ENCODE data around the gene BBS4. TPM values are rescaled to one million over a fixed set of nuclear protein-coding genes. Genes with fewer than 3 reads are reported as not detected.

Gene BBS4
- total RNA-seq, 1 donor from 2014 or later = 17.7 TPM

DNA sequence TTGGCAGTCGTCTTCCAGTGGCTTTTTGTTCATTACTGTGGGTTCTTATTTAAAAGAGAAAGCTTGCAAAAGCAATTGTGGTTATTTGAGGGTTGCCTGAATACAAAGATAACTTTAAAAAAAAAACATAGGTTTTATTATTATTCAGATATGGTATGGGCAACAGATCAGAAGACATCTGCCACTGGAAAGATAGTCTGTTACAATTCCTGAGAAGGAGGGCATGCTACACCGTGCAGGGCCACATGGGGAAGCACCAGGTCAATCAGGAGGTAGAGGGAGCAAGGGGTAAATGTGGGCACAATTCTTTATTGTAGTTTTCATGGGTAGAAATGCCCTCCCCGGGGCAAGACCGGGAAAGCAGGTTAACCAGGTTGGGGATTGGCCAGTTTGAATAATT is 46.5 kb downstream of the BBS4 start:
- Mint-ChIP-seq H3K27me3 (ENCODE audit: unreplicated experiment) (no peaks in the 10 kb centered on the region), H3K36me3 (ENCODE audit: unreplicated experiment) (no peaks in the 10 kb centered on the region), H3K4me1 (ENCODE audit: low read depth, unreplicated experiment) (no peaks in the 10 kb centered on the region), H3K9me3 (ENCODE audit: unreplicated experiment) (no peaks in the 10 kb centered on the region), H3K27ac (ENCODE audit: unreplicated experiment) (no peak overlapping the region), H3K4me3 (ENCODE audit: unreplicated experiment) (no peak overlapping the region)
- TF ChIP-seq, protein P1, sequence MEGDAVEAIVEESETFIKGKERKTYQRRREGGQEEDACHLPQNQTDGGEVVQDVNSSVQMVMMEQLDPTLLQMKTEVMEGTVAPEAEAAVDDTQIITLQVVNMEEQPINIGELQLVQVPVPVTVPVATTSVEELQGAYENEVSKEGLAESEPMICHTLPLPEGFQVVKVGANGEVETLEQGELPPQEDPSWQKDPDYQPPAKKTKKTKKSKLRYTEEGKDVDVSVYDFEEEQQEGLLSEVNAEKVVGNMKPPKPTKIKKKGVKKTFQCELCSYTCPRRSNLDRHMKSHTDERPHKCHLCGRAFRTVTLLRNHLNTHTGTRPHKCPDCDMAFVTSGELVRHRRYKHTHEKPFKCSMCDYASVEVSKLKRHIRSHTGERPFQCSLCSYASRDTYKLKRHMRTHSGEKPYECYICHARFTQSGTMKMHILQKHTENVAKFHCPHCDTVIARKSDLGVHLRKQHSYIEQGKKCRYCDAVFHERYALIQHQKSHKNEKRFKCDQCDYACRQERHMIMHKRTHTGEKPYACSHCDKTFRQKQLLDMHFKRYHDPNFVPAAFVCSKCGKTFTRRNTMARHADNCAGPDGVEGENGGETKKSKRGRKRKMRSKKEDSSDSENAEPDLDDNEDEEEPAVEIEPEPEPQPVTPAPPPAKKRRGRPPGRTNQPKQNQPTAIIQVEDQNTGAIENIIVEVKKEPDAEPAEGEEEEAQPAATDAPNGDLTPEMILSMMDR (IDR thresholded peaks at IDR 0.05; ENCODE audit: partially characterized antibody, unreplicated experiment) = no peak
- DNase-seq = no peak

DNA sequence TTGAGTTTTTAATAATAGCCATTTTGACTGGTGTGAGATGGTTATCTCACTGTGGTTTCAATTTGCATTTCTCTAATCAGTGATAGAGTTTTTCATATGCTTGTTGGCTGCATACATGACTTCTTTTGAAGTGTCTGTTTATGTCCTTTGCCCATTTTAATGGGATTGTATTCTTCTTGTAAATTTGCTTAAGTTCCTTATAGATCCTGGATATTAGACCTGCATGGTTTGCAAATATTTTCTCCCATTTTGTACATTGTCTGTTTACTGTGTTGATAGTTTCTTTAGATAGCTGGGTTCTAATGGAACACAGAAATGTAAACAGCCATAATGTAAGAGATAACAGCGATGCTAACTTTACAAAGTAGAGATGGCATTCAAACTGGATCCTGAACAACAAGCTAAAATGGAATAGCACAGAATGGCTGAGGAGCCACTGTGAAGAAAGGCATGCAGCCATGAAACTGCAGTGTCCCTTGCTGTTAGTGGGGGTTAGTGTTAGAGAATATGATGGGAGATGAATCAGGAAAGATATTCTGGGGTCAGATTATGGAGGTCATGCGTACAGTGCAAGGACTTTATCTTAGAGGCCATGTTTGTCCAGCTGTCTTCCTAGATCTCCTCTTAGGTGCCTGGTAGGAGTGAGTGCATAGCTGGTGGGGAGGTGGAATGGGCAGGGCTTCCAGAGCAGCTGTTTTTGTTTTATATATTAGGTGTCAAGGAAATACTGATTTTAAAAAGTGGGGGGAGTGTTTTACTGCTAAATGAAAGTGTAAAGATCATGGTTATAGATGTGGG is 48.1 kb downstream of the BBS4 start:
- no peak for DNase-seq
- TF ChIP-seq, protein P1 (IDR thresholded peaks at IDR 0.05; ENCODE audit: partially characterized antibody, unreplicated experiment) = no peak
- Mint-ChIP-seq H3K27ac (ENCODE audit: unreplicated experiment) (no peak overlapping the region), H3K4me1 (ENCODE audit: low read depth, unreplicated experiment) (no peaks in the 10 kb centered on the region), H3K36me3 (ENCODE audit: unreplicated experiment) (no peaks in the 10 kb centered on the region), H3K27me3 (ENCODE audit: unreplicated experiment) (peaks cover 2% of the 10 kb centered on the region), H3K9me3 (ENCODE audit: unreplicated experiment) (no peaks in the 10 kb centered on the region), H3K4me3 (ENCODE audit: unreplicated experiment) (no peak overlapping the region)

DNA sequence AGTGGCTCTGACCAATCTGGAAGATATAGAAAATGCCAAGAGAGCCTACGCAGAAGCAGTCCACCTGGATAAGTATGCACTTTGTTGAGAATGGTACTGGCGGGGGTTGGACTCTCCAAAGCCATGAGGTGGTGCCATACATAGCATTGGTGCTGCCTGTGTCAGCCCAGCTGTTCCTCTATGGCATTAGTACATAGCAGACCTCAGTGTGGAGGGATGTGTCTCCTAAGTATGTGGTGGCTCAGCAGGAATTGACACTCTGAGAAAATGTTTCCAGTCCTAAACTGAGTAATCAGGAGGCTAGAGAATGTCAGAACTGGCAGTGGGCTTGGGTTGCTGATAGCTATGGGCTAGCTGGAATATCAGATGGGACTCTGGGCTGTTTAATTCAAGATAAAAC is 49.1 kb downstream of the BBS4 start:
- Mint-ChIP-seq H3K4me1 (ENCODE audit: low read depth, unreplicated experiment) (no peaks in the 10 kb centered on the region), H3K36me3 (ENCODE audit: unreplicated experiment) (no peaks in the 10 kb centered on the region), H3K27ac (ENCODE audit: unreplicated experiment) (no peak overlapping the region), H3K9me3 (ENCODE audit: unreplicated experiment) (no peaks in the 10 kb centered on the region), H3K27me3 (ENCODE audit: unreplicated experiment) (peaks cover 2% of the 10 kb centered on the region), H3K4me3 (ENCODE audit: unreplicated experiment) (no peak overlapping the region)
- DNase-seq = no peak
- TF ChIP-seq, protein P1 (IDR thresholded peaks at IDR 0.05; ENCODE audit: partially characterized antibody, unreplicated experiment) = no peak

DNA sequence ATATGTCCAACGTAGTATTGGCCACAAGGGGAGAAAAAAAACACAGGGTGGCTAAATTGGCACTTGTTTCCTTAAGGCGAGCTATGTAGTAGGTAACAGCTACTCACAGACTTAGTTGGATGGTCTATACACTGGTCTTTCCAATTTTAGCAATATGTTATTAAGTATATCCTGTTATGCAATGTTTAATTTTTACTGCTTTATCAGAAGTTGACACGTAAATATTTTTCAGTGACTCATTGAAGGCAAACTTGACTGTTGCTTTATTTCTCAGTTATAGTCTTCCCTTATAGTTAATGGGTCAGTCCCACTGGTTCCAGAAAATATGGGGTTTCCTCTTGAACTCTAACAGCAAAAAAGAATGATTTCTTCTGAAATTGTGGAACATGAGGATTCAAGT is 51.1 kb downstream of the BBS4 start:
- Mint-ChIP-seq H3K4me3 (ENCODE audit: unreplicated experiment) (no peak overlapping the region), H3K9me3 (ENCODE audit: unreplicated experiment) (peaks cover 5% of the 10 kb centered on the region), H3K27me3 (ENCODE audit: unreplicated experiment) (peaks cover 2% of the 10 kb centered on the region), H3K4me1 (ENCODE audit: low read depth, unreplicated experiment) (no peaks in the 10 kb centered on the region), H3K36me3 (ENCODE audit: unreplicated experiment) (peaks cover 6% of the 10 kb centered on the region), H3K27ac (ENCODE audit: unreplicated experiment) (no peak overlapping the region)
- TF ChIP-seq, protein P1 (IDR thresholded peaks at IDR 0.05; ENCODE audit: partially characterized antibody, unreplicated experiment) = no peak
- DNase-seq = no peak

DNA sequence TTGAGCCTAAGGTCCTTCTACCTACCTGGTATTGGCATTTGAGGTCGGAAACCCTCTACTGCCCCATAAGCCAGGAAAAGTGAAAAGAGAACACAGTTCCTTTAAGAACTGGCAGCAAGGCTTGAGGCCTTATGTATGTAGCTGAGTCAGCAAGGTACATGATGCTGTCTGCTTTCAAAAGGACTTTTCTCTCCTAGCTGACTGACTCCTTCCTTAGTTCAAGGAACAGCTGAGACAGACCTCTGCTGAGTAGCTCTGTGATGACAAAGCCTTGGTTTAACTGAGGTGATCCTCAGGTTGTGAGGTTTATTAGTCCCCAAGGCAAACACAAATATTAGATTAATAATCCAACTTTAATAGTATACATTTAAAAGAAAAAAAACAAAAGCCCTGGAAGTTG is 51.7 kb downstream of the BBS4 start:
- no peak overlapping the region for H3K27ac Mint-ChIP-seq (ENCODE audit: unreplicated experiment)
- TF ChIP-seq, protein P1 (IDR thresholded peaks at IDR 0.05; ENCODE audit: partially characterized antibody, unreplicated experiment) = no peak
- H3K9me3 Mint-ChIP-seq (ENCODE audit: unreplicated experiment) = peaks cover 5% of the 10 kb centered on the region
- no peaks in the 10 kb centered on the region for H3K4me1 Mint-ChIP-seq (ENCODE audit: low read depth, unreplicated experiment)
- H3K4me3 Mint-ChIP-seq (ENCODE audit: unreplicated experiment) = no peak overlapping the region
- peaks cover 7% of the 10 kb centered on the region for H3K36me3 Mint-ChIP-seq (ENCODE audit: unreplicated experiment)
- DNase-seq = no peak
- H3K27me3 Mint-ChIP-seq (ENCODE audit: unreplicated experiment) = peaks cover 3% of the 10 kb centered on the region
